IMR-90 (cell line): Measurements from ENCODE around the gene OR2H2. TPM values are rescaled to one million over a fixed set of nuclear protein-coding genes. Genes with fewer than 3 reads are reported as not detected.

ENCODE experiments used
- ATAC-seq: fragments of 200-7000 bp; cut with Tn5 transposase; 2 replicates; pipeline ENCODE4 v1.9.1; 2020; ENCODE audit warnings: low read depth, mild to moderate bottlenecking, moderate library complexity
- BruUV-seq: library from RNA; stranded (reverse); fragments of 400-500 nt; replicated peaks from 2 replicates; lab custom pipeline; 2021; lab: Mats Ljungman, UMichigan
- CTCF ChIA-PET: fragments of 300-600 bp; formaldehyde crosslinking; extraction: SDS; loops from one replicate; lab custom pipeline; 2021; ENCODE audit warnings: antibody characterized with exemption; lab: Yijun Ruan, JAX
- POLR2A ChIA-PET: fragments of 300-600 bp; sonication (Branson Sonifier 250); formaldehyde crosslinking; loops from one replicate; lab custom pipeline; 2022; ENCODE audit warnings: antibody characterized with exemption; ENCODE audit not compliant: unreplicated experiment; lab: Charles Lee
- DNase-seq: peaks from one replicate; pipeline ENCODE4 v3.0.0; 2013
- H2AFZ ChIP-seq: replicated peaks from 2 replicates; pipeline ENCODE3; 2013; ENCODE audit warnings: low read length, mild to moderate bottlenecking; ENCODE audit not compliant: poor library complexity
- H2AK5ac ChIP-seq: 2 replicates; pipeline ENCODE4 v1.6.1; 2013; ENCODE audit warnings: low read depth, low read length, inconsistent platforms
- H2AK9ac ChIP-seq: replicated peaks from 2 replicates; pipeline ENCODE3; 2013; ENCODE audit warnings: mild to moderate bottlenecking, low read depth, low read length, moderate library complexity; ENCODE audit not compliant: poor library complexity
- H2BK120ac ChIP-seq: 2 replicates; pipeline ENCODE4 v1.6.1; 2013; ENCODE audit warnings: low read depth, low read length, inconsistent platforms
- H2BK15ac ChIP-seq: 3 replicates; pipeline ENCODE4 v1.6.1; 2013; ENCODE audit warnings: low read depth, low read length, inconsistent platforms
- H2BK20ac ChIP-seq: 2 replicates; pipeline ENCODE4 v1.6.1; 2013; ENCODE audit warnings: low read depth, mild to moderate bottlenecking, inconsistent platforms, low read length, moderate library complexity
- H2BK5ac ChIP-seq: 2 replicates; pipeline ENCODE4 v1.6.1; 2013; ENCODE audit warnings: mild to moderate bottlenecking, low read depth, low read length, inconsistent platforms; ENCODE audit not compliant: poor library complexity, severe bottlenecking
- H3K14ac ChIP-seq: replicated peaks from 2 replicates; pipeline ENCODE4 v1.6.1; 2013; ENCODE audit warnings: low read depth, low read length, inconsistent platforms
- H3K18ac ChIP-seq: 2 replicates; pipeline ENCODE4 v1.6.1; 2013; ENCODE audit warnings: low read depth, low read length, control low read depth
- H3K23ac ChIP-seq: 2 replicates; pipeline ENCODE4 v1.6.1; 2013; ENCODE audit warnings: low read depth, low read length, inconsistent platforms
- H3K27ac ChIP-seq: 2 replicates; pipeline ENCODE4 v1.5.1; 2013; ENCODE audit warnings: mild to moderate bottlenecking, control low read depth, low read length; ENCODE audit not compliant: insufficient read depth
- H3K27me3 ChIP-seq: 2 replicates; pipeline ENCODE4 v1.6.1; 2013; ENCODE audit warnings: low read length; ENCODE audit not compliant: control insufficient read depth, insufficient read depth
- H3K36me3 ChIP-seq: 2 replicates; pipeline ENCODE4 v1.6.1; 2013; ENCODE audit warnings: low read length, mixed read lengths; ENCODE audit not compliant: control insufficient read depth, insufficient read depth
- H3K4ac ChIP-seq: 2 replicates; pipeline ENCODE4 v1.6.1; 2013; ENCODE audit warnings: low read depth, low read length, inconsistent platforms
- H3K4me1 ChIP-seq: 2 replicates; pipeline ENCODE4 v1.6.1; 2013; ENCODE audit warnings: low read length, mixed read lengths; ENCODE audit not compliant: control insufficient read depth, insufficient read depth
- H3K4me2 ChIP-seq: 2 replicates; pipeline ENCODE4 v1.6.1; 2013; ENCODE audit warnings: low read depth, mild to moderate bottlenecking, control low read depth, low read length, moderate library complexity
- H3K4me3 ChIP-seq: 2 replicates; pipeline ENCODE4 v1.5.1; 2013; ENCODE audit warnings: low read depth, mild to moderate bottlenecking, control low read depth, low read length, moderate library complexity; ENCODE audit not compliant: insufficient read depth
- H3K56ac ChIP-seq: 2 replicates; pipeline ENCODE4 v1.6.1; 2013; ENCODE audit warnings: low read length, inconsistent platforms; ENCODE audit not compliant: insufficient read depth; ENCODE audit errors: extremely low read depth
- H3K79me1 ChIP-seq, 2 experiments: 2 replicates each; pipeline ENCODE4 v1.6.1; 2013; ENCODE audit warnings: low read length in 2 of 2, inconsistent platforms in 1 of 2, low read depth in 1 of 2
- H3K9ac ChIP-seq: 2 replicates; pipeline ENCODE4 v1.6.1; 2013; ENCODE audit warnings: low read depth, low read length, control low read depth
- H3K9me1 ChIP-seq: 2 replicates; pipeline ENCODE4 v1.6.1; 2013; ENCODE audit warnings: low read length, inconsistent platforms; ENCODE audit not compliant: insufficient read depth
- H3K9me3 ChIP-seq: 2 replicates; pipeline ENCODE4 v1.6.1; 2013; ENCODE audit warnings: low read length; ENCODE audit not compliant: control insufficient read depth, insufficient read depth
- H4K20me1 ChIP-seq: 2 replicates; pipeline ENCODE4 v1.6.1; 2013; ENCODE audit warnings: low read length, inconsistent platforms; ENCODE audit not compliant: insufficient read depth
- H4K5ac ChIP-seq: 2 replicates; pipeline ENCODE4 v1.6.1; 2013; ENCODE audit warnings: mild to moderate bottlenecking, low read depth, low read length, control low read depth
- H4K8ac ChIP-seq, 2 experiments: 2 replicates each; pipeline ENCODE4 v1.6.1; 2013; ENCODE audit warnings: low read depth in 2 of 2, low read length in 2 of 2, control low read depth in 1 of 2, inconsistent platforms in 1 of 2
- H4K91ac ChIP-seq: 2 replicates; pipeline ENCODE4 v1.6.1; 2013; ENCODE audit warnings: low read depth, low read length, inconsistent platforms; ENCODE audit not compliant: insufficient read depth
- CEBPB ChIP-seq: IDR thresholded peaks from 2 replicates; pipeline ENCODE4 v1.6.1; 2012; ENCODE audit warnings: low read depth, low read length, improper control_type of control experiment
- ELK1 ChIP-seq: fragments of 150-350 bp; IDR thresholded peaks from 2 replicates; pipeline ENCODE4 v1.6.1; 2016; ENCODE audit warnings: low read depth, mild to moderate bottlenecking, low read length, moderate library complexity, borderline replicate concordance
- MAFK ChIP-seq: IDR thresholded peaks from 2 replicates; pipeline ENCODE4 v1.6.1; 2012; ENCODE audit warnings: low read depth, low read length, improper control_type of control experiment
- MAZ ChIP-seq: IDR thresholded peaks from 2 replicates; pipeline ENCODE4 v1.6.1; 2012; ENCODE audit warnings: low read depth, mild to moderate bottlenecking, low read length, improper control_type of control experiment, moderate library complexity, borderline replicate concordance
- MXI1 ChIP-seq: IDR thresholded peaks from 2 replicates; pipeline ENCODE4 v1.6.1; 2012; ENCODE audit warnings: low read depth, mild to moderate bottlenecking, low read length, moderate library complexity, borderline replicate concordance
- NFE2L2 ChIP-seq: fragments of 150-350 bp; IDR thresholded peaks from 2 replicates; pipeline ENCODE4 v1.6.1; 2016; ENCODE audit warnings: low read depth, mild to moderate bottlenecking, low read length
- POLR2A ChIP-seq: IDR thresholded peaks from 2 replicates; pipeline ENCODE4 v1.6.1; 2012; ENCODE audit warnings: mild to moderate bottlenecking, low read depth, low read length
- RAD21 ChIP-seq: IDR thresholded peaks from 2 replicates; pipeline ENCODE4 v1.6.1; 2012; ENCODE audit warnings: low read length, improper control_type of control experiment
- RCOR1 ChIP-seq: IDR thresholded peaks from 2 replicates; pipeline ENCODE4 v1.6.1; 2012; ENCODE audit warnings: mild to moderate bottlenecking, low read length, improper control_type of control experiment; ENCODE audit not compliant: insufficient replicate concordance
- WGBS, 2 experiments: methylation state at CpG; one replicate each; pipeline versions ENCODE4 v1.1.5 to v1.1.7; 2013; ENCODE audit warnings: missing lambda C conversion rate in 2 of 2; ENCODE audit not compliant: insufficient read length in 1 of 2; ENCODE audit errors: extremely low coverage in 2 of 2; 5-methylcytosine and 5-hydroxymethylcytosine counted together
- dilution Hi-C: fragments of 300-500 bp; cut with HindIII; formaldehyde crosslinking; loops from one replicate; pipeline ENCODE4 v1.14.3; 2018; ENCODE audit warnings: low sequenced_read_pairs; ENCODE audit not compliant: unreplicated experiment
- in situ Hi-C: fragments of 300-500 bp; cut with MboI; formaldehyde crosslinking; loops from 3 replicates; pipeline ENCODE4 v1.14.3; 2019; ENCODE audit warnings: low sequenced_read_pairs, inconsistent platforms, mixed read lengths
- intact Hi-C: fragments of 100-400 bp; cut with micrococcal nuclease; formaldehyde crosslinking; loops from 2 replicates; pipeline ENCODE4 v1.10.0; 2022
- polyA plus RNA-seq, 3 experiments: library from polyadenylated mRNA; depleted of rRNA; stranded (reverse); fragments of >200 nt; gene quantifications; 2 replicates each; pipeline ENCODE4 v1.2.3, GENCODE V29; 2012; ENCODE audit warnings: low replicate concordance in 1 of 3
- total RNA-seq: library from RNA; depleted of rRNA; stranded (reverse); fragments of >200 nt; gene quantifications from 2 replicates; pipeline ENCODE4 v1.2.3, GENCODE V29; 2012

The OR2H2 gene
- total and polyA plus RNA-seq, 2 of the 4 experiments (the other 2 are of a cell fraction), result not detected

GRCh38 chr6:29620630-29621029, 35.7 kb downstream of the OR2H2 start:
- CTCF ChIA-PET, result no interaction called here
- Histone ChIP-seq H2BK20ac (no peak overlapping the region), H3K4me1 (peaks cover 2% of the 10 kb centered on the region)

More at GRCh38 chr6:29620630-29621029, 35.7 kb downstream of the OR2H2 start:
- BruUV-seq, result no TSS peak
- H3K23ac ChIP-seq, result no peak overlapping the region
- intact Hi-C loops (no loop called here), dilution Hi-C loops (no loop called here), in situ Hi-C loops (no loop called here)
- no peak overlapping the region for H3K14ac ChIP-seq
- H3K9me3 ChIP-seq, result no peaks in the 10 kb centered on the region
- DNase-seq, result no peak
- no peak overlapping the region for H2AK9ac ChIP-seq
- peaks cover 17 to 18% of the 10 kb centered on the region in 2 experiments for H3K79me1 ChIP-seq
- H2BK120ac ChIP-seq, result no peak overlapping the region
- POLR2A ChIA-PET, result no interaction called here
- H2BK5ac ChIP-seq, result no peak overlapping the region
- H3K9ac ChIP-seq, result no peak overlapping the region
- H4K5ac ChIP-seq, result no peak overlapping the region
- no peak overlapping the region for H3K4me2 ChIP-seq
- ATAC-seq, result no peak
- H4K20me1 ChIP-seq, result no peaks in the 10 kb centered on the region
- H3K9me1 ChIP-seq, result peaks cover 6% of the 10 kb centered on the region; the same call in 1 of the 2 replicates
- no peak overlapping the region for H3K56ac ChIP-seq
- H4K8ac ChIP-seq, result no peak overlapping the region
- TF ChIP-seq ELK1 (no peak), NFE2L2 (no peak), POLR2A (no peak), CEBPB (no peak), RCOR1 (no peak), MAZ (no peak), RAD21 (no peak), MXI1 (no peak), MAFK (no peak)
- no peak overlapping the region for H2BK15ac ChIP-seq
- peaks cover 51% of the 10 kb centered on the region for H3K36me3 ChIP-seq
- H3K18ac ChIP-seq, result no peak overlapping the region
- no peak overlapping the region for H4K91ac ChIP-seq
- WGBS, 2 experiments, result 96% methylated on average over 3 of the region's 4 CpGs; no CpG with 5 or more reads in 1 of the 2 experiments
- no peak overlapping the region for H3K27ac ChIP-seq
- no peak overlapping the region for H3K4me3 ChIP-seq
- H3K4ac ChIP-seq, result no peak overlapping the region
- H2AK5ac ChIP-seq, result no peak overlapping the region
- no peak overlapping the region for H2AFZ ChIP-seq
- H3K27me3 ChIP-seq, result no peaks in the 10 kb centered on the region
